GM21360 (cell line): ENCODE measurements around the gene NXNL1.
A peak's percentile ranks its signal among the peaks of the same experiment; 100 is the strongest.

ENCODE experiments used
- ATAC-seq: cut with Tn5 transposase; IDR thresholded peaks from one replicate; pipeline ENCODE4 v1.9.1; 2021; ENCODE audit warnings: mild to moderate bottlenecking, moderate library complexity; ENCODE audit not compliant: unreplicated experiment

Gene NXNL1

DNA sequence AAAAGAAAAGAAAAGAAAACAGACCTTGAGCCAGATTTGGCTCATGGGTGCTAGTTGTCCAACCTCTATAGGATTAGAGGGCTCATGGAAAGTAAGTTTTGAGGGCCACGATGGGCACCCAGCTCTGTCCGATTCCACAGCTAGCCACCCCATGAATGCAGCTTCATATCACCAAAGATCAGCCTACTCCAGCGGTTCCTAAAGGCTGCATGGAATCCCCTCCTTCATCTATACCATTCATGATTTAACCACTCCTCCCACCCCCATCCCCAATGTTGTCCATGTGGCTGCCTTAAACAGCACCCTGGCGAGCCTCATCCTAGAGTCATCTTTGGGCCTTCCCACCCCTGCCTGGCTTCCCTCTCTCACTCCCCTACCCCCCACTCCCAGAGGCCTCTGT is 38.8 kb downstream of the NXNL1 start:
- no peak for ATAC-seq

DNA sequence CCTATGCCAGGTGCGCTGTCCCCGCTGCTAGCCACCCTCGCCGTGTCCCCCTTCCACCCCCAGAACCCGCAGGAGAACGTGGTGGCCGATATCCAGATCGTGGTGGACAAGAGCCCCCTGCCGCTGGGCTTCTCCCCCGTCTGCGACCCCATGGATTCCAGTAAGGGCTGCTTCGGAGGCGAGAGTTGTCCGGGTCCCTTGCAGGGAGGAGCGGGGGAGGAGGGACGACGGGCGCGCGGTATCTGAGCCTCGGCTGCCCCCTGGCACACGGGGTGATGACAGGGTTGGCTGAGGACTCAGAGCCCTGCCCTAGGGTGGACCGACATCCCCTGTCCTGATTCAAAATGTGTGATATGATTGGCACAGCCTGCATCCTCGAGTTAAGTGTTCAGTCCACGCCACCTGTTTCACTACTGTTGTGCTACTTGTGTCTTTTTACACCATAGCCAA is 40.2 kb downstream of the NXNL1 start:
- ATAC-seq = peak; percentile 11

DNA sequence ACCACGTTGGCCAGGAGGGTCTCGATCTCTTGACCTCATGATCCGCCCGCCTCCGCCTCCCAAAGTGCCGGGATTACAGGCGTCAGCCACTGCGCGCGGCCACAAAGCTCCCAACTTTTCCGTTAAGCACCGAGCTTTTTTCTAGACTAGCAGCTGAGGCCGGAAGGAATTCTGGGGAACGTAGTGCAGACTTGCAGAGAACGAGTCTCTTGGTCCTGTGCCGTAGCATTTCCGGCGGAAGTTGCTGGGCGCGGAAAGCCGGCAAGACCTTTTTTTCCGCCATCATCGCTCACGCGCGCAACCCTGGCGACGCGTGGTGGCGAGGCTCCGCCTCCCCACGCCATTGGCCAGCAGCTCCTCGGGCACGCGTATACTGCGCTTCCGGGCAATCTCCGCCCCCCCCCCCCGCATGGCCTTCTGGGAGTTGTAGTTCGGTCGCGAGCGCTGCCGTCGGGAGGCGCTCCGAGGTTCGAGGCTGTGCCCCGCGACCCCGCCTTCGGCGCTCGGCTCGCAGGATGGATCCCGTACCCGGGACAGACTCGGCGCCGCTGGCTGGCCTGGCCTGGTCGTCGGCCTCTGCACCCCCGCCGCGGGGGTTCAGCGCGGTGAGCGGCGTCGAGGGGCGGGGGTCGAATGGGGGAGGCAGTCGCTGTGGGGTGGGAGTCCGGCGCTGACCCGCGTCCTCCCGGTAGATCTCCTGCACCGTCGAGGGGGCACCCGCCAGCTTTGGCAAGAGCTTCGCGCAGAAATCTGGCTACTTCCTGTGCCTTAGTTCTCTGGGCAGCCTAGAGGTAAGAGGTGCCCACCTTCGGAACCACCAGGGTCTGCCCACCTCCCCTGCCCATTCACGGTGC is 40.9 kb downstream of the NXNL1 start, which contains the start of gene MVB12A:
MVB12A (plus strand) TSS at position 427 of the 854 bp plus-strand sequence; CDS start at position 516, 89 bp downstream.
- ATAC-seq = peak; percentile 90

DNA sequence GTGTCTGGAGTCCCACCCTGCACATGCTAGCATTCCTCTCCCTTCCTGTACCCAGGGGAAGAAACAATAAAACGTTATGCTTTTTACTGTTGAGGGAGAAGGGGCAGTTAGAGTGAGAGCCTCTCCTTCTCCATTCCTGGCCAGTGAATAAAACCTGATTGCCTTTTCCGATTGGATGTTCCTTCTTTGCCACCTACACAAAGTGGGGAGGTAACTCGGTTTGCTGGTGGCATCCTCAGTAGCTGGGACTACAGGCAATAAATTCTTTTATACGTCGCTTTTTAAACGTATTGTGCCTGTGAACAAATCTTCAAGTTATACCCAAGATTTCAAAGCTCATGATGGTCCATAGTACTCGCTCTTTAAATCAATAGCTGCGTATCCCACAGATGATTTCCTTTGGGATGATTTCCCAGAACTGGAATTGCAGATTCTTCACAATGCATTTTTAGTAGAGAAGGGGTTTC is 41.5 kb downstream of the NXNL1 start:
- no peak for ATAC-seq

DNA sequence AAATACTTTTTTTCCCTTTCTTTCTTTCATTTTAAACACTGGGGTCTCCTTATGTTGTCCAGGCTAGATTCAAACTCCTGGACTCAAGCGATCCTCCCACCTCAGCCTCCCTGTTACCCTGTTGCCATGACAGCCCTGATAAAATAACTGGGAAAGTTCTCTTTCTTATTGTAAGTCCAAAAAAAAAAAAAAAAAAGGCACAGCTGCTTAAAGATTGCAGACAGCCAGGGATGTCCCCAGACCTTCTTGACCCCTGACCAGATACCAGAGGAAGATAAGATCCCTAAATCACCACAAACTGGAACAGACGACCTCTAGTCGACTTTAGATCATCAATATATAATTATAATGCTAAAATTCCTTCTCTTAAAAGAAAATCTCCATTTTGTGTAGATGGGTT is 42.0 kb downstream of the NXNL1 start:
- no peak for ATAC-seq

DNA sequence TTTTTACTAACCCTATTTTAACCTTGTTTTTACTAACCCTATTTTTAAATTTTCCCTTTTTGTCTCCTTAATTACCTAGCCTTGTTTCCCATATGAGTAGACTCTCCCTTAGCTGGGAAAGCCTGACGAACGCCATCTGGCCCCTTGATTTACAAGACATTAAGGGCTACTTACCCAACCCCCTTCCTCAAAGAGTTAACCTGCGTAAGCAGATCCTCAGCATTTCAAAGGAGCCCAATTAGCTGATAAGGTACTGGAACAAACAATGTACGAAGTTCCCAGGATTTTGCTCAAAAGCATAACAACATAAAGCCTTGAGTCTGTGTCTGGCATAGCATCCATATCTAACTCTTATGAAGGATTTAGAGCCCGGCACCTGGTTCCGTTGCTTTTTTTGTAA is 45.6 kb downstream of the NXNL1 start:
- no peak for ATAC-seq

DNA sequence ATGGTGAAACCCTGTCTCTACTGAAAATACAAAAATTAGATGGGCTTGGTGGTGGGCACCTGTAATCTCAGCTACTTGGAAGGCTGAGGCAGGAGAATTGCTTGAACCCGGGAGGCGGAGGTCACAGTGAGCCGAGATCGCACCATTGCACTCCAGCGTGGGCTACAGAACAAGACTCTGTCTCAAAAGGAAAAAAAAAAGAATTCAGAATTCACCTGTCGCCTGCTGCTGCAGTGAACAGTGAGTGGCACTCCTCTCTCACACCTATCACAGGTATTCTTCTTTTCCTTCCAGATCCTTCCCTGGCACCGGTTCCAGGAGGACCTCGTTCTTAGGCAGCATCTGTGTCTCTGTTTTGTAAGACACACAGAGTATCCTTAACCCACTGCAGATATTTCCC is 46.6 kb downstream of the NXNL1 start:
- ATAC-seq = no peak

DNA sequence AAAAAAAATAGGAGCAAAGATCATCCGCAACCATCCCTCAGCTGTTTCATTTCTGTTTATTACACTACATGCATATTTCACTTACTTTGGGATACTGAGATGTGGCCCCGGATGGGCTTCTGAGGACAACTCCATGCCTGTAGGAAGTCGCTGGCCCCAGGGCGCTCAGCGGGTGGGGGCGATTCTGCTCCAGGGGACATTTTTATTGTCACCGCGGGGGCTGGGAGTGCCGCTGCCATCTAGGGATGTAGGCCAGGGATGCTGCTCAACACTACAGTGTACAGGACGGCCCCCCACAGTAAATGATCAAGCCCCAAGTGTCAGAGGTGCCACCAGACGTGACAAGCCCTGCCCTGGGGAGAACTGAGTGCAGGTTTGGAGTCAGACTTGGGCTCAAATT is 48.9 kb downstream of the NXNL1 start:
- no peak for ATAC-seq

DNA sequence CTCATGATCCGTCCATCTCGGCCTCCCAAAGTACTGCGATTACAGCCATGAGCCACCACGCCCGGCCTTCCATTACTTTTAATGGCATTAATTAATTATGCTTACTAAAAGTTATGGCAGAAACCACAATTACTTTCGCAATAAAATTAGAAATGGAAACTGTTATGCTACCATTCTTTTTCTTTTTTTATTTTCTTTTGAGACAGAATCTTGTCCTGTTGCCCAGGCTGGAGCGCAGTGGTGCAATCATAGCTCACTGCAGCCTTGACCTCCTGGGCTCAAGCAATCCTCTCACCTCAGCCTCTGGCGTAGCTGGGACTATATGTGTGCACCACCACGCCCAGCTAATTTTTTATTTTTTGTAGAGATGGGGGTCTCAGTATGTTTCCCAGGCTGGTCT is 50.7 kb downstream of the NXNL1 start:
- ATAC-seq = no peak

DNA sequence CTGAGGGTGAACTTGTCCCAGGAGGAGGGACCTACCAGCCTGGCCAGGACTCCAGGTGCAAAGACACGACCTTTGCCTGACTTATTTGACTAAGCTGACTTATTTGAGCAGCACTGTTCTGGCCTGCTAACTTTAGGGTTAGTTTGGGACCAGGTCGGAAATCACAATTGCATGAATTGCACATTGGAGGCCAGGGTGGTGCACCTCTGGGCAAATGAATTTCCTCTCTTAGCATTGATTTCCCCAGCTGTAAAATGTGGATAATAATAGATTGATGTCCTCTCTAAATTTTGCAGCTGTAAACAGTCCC is 53.9 kb downstream of the NXNL1 start:
- ATAC-seq = no peak

DNA sequence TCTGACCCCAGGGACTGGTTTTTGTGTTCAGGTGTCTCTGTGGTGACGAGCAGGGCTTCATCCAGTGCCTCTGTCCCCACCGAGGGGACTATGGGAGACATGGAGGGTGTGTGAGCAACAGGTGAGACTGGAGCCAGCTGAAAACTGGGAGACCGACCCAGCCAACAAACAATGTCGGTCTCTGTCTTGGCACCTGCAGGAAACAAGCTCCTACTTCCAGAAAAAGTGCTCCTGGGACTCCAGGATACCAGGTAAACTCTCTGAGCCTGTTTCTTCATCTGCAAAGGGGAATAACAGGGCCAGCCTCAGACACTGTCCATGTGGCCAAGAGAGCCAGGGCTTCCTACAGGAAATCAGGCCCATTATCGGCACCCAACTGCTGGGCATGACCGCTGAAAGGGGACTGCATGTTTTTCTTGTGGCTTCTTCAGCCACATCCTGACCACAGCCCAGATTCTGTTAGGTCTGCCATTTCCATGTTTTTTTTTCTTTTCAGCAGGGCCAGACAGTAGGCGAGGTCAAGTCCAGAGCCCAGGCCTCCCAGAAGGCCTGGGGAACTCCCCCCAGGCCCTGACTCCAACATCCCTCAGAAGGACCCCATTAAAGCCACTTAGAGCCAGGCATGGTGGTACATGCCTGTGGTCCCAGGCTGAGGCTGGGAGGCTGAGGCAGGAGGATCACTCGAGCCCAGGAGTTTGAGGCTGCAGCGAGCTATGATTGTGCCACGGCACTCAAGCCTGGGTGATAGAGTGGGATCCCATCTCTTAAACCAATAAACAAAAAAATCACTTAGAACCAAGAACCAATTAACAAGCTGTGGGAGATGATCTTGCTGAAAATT is 54.5 kb downstream of the NXNL1 start:
- ATAC-seq = peak; percentile 14
